Gastrocnemius medialis (tissue), 4 donors: Measurements from ENCODE around the gene CIDEB. TPM values are rescaled to one million over a fixed set of nuclear protein-coding genes. Genes with fewer than 3 reads are reported as not detected.

Experiments used
- ATAC-seq, 2 donors: fragments of 150-250 bp; one replicate each; pipeline ENCODE4 v1.9.1; 2016
- DNase-seq, 2 donors: peaks; one replicate each; pipeline ENCODE4 v3.0.0-alpha.2; 2019
- H3K27ac ChIP-seq, 4 donors: fragments of 200-600 bp; sonication (generic); 1 replicate in 1 of 4; 2 replicates in 3 of 4; pipeline ENCODE4 v1.5.1; 2016 to 2018; ENCODE audit warnings: mild to moderate bottlenecking in 2 of 4, moderate library complexity in 1 of 4
- H3K27me3 ChIP-seq, 3 donors: fragments of 200-600 bp; sonication (generic) in 2 of 3; 1 replicate in 1 of 3; 2 replicates in 2 of 3; pipeline versions ENCODE4 v1.5.1 to v1.6.0; 2016 to 2019; ENCODE audit warnings: mild to moderate bottlenecking in 1 of 3, moderate library complexity in 1 of 3
- H3K36me3 ChIP-seq, 2 donors: fragments of 200-600 bp; sonication (generic) in 1 of 2; one replicate each; pipeline ENCODE4 v1.5.1; 2017 to 2018
- H3K4me1 ChIP-seq, 2 donors: fragments of 200-600 bp; sonication (generic) in 1 of 2; one replicate each; pipeline ENCODE4 v1.5.1; 2016 to 2017; ENCODE audit warnings: mild to moderate bottlenecking in 2 of 2
- H3K4me3 ChIP-seq, 4 donors: fragments of 200-600 bp; sonication (generic) in 3 of 4; 1 replicate in 1 of 4; 2 replicates in 3 of 4; pipeline ENCODE4 v1.5.1; 2016 to 2019; ENCODE audit warnings: mild to moderate bottlenecking in 2 of 4
- H3K9me3 ChIP-seq, 3 donors: fragments of 200-600 bp; sonication (generic) in 2 of 3; 1 replicate in 1 of 3; 2 replicates in 2 of 3; pipeline ENCODE4 v1.5.1; 2016 to 2019
- CTCF ChIP-seq, 5 experiments: fragments of 450-650 bp in 3 of 5; fragments of 200-600 bp in 2 of 5; sonication (generic) in 2 of 5; IDR thresholded peaks in 4 of 5; conservative IDR thresholded peaks in 1 of 5; 1 replicate in 4 of 5; 2 replicates in 1 of 5; pipeline ENCODE4 v1.5.1; 2016 to 2019; ENCODE audit warnings: antibody characterized with exemption in 5 of 5, mild to moderate bottlenecking in 3 of 5, moderate library complexity in 3 of 5
- POLR2A ChIP-seq, 2 donors: fragments of 450-650 bp; IDR thresholded peaks; one replicate each; pipeline ENCODE4 v1.6.1; 2017; ENCODE audit warnings: antibody characterized with exemption in 2 of 2, mild to moderate bottlenecking in 2 of 2, moderate library complexity in 2 of 2
- in situ Hi-C, 4 donors: fragments of 200-750 bp; cut with MboI; loops; one replicate each; pipeline versions ENCODE4 v1.15.0 to v1.8.0; 2017; ENCODE audit warnings: low sequenced_read_pairs in 4 of 4
- intact Hi-C: fragments of 100-400 bp; cut with DNase I; formaldehyde crosslinking; loops from one replicate; pipeline ENCODE4 v1.15.1; 2023; ENCODE audit warnings: low total_unique reads
- total RNA-seq, 4 donors: library from RNA; depleted of rRNA; stranded (reverse); fragments of >200 nt; gene quantifications; one replicate each; pipeline versions ENCODE4 v1.1.0 to v1.2.3, GENCODE V29; 2016

The CIDEB gene
- total RNA-seq, 4 donors from 2014 or later, result 0.39 to 1.5 (median 0.88) TPM

GRCh38 chr14:24298892-24299254 lies 8.9 kb downstream of the CIDEB start:
- intact Hi-C loops (loop anchor here (1.0 to 10.0 kb wide), 3 partner anchors 57 to 349 kb away; partner anchors contain the start of genes IRF9 and TINF2), in situ Hi-C loops (loop anchor here in 3 of 4 donors (5.0 to 10.0 kb wide), 2 partner anchors 54 to 57 kb away; partner anchors contain the start of gene TINF2 (in 3 of the 3))
- TF ChIP-seq CTCF (IDR thresholded peaks at IDR 0.05 in 4 of 5, conservative IDR thresholded peaks at IDR 0.05 in 1 of 5) (no peak), POLR2A (IDR thresholded peaks at IDR 0.05) (no peak)
- Histone ChIP-seq H3K36me3 (peaks cover 0 to 30% of the 10 kb centered on the region in 2 donors), H3K4me3 (peak overlapping the region; percentile 82 to 97 (median 88)), H3K4me1 (peaks cover 13 to 20% of the 10 kb centered on the region in 2 donors), H3K27me3 (no peaks in the 10 kb centered on the region), H3K9me3 (no peaks in the 10 kb centered on the region), H3K27ac (peak overlapping the region; percentile 75 to 89 (median 88))
- ATAC-seq, result no peak
- DNase-seq, result no peak

- in situ Hi-C loops (loop anchor here in 3 of 4 donors (5.0 to 10.0 kb wide), 2 partner anchors 53 to 55 kb away; partner anchors contain the start of gene TINF2 (in 3 of the 3)), intact Hi-C loops (loop anchor here (10.0 kb wide), 1 partner anchor 133 kb away; the partner anchor contains the start of gene IRF9)
- peaks cover 0 to 18% of the 10 kb centered on the region in 2 donors for H3K36me3 ChIP-seq
- H3K4me3 ChIP-seq, result no peak overlapping the region
- TF ChIP-seq CTCF (IDR thresholded peaks at IDR 0.05 in 4 of 5, conservative IDR thresholded peaks at IDR 0.05 in 1 of 5), result no peak
- no peak for TF ChIP-seq POLR2A (IDR thresholded peaks at IDR 0.05)
- no peak for ATAC-seq
- no peaks in the 10 kb centered on the region for H3K9me3 ChIP-seq
- DNase-seq, result no peak
- no peak overlapping the region for H3K27ac ChIP-seq
- peaks cover 13 to 20% of the 10 kb centered on the region in 2 donors for H3K4me1 ChIP-seq
- no peaks in the 10 kb centered on the region for H3K27me3 ChIP-seq
Observed at GRCh38 chr14:24297190-24297964, 10.4 kb downstream of the CIDEB start.

- peaks cover 0 to 17% of the 10 kb centered on the region in 2 donors for H3K36me3 ChIP-seq
Observed at GRCh38 chr14:24296341-24297157, 11.2 kb downstream of the CIDEB start.

More at GRCh38 chr14:24296341-24297157, 11.2 kb downstream of the CIDEB start:
- peak in 1 of 2 donors; percentile 37 for DNase-seq
- H3K9me3 ChIP-seq, result no peaks in the 10 kb centered on the region
- in situ Hi-C loops (loop anchor here in 3 of 4 donors (5.0 to 10.0 kb wide), 2 partner anchors 52 to 54 kb away; partner anchors contain the start of gene TINF2 (in 3 of the 3)), intact Hi-C loops (loop anchor here (10.0 kb wide), 1 partner anchor 132 kb away; the partner anchor contains the start of gene IRF9)
- no peak overlapping the region for H3K4me3 ChIP-seq
- TF ChIP-seq CTCF (IDR thresholded peaks at IDR 0.05 in 4 of 5, conservative IDR thresholded peaks at IDR 0.05 in 1 of 5), result peak; percentile 28 to 67 (median 53)
- no peak for TF ChIP-seq POLR2A (IDR thresholded peaks at IDR 0.05)
- no peaks in the 10 kb centered on the region for H3K27me3 ChIP-seq
- ATAC-seq, result peak; percentile 32 to 39
- H3K4me1 ChIP-seq, result peaks cover 13 to 20% of the 10 kb centered on the region in 2 donors
- H3K27ac ChIP-seq, result no peak overlapping the region
